ENCODE measurements around the gene ZNF799. TPM values are rescaled to one million over a fixed set of nuclear protein-coding genes. Genes with fewer than 3 reads are reported as not detected.

ZNF799 gene
- total and polyA plus RNA-seq, 2 of the 13 experiments (the other 11 are each of a cell fraction or from before 2014, with no cell fraction given), result 7.7 to 17.9 TPM

DNA sequence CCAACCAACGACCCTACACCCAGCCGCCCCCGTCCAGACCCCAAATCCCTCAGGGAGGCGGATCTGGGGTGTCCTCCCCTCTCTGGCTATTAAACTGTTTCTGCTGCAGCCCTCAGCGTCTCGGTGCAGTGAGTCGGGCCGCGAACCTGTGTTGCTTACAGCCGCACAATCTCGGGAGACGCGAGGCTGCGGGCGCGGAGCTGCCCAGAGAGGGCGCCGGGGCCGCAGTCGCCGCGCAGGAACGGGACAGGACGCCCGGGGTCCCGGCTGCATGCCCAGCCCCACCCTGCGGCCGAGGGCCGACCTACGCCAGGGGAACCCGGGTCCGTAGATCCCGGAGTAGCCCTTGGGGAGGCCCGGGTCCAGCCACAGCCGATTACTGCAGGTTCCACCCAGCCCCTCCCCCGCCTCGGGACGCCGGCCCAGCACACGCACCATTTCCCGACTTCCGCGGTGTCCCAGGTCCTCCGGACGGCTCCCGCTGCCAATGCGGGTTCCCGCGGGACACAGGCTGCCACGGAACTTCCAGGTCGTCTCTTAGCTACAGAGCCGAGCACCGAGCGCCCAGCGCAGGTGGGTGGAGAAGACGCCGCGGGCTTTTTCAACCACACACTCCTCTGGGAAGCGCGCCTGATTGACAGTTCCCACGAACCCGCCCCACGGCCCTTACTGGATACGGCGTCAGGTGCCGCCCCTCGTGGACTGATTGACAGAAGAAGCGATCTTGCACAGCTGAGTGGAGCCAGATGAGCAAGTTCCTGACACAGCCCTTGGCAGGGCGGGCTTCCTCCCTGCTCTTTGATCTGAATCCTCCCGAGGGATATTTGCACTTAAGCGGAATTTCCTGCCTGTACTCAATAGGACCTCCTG, at the start of gene ZNF799 (continued):
- TF ChIP-seq, protein P1, sequence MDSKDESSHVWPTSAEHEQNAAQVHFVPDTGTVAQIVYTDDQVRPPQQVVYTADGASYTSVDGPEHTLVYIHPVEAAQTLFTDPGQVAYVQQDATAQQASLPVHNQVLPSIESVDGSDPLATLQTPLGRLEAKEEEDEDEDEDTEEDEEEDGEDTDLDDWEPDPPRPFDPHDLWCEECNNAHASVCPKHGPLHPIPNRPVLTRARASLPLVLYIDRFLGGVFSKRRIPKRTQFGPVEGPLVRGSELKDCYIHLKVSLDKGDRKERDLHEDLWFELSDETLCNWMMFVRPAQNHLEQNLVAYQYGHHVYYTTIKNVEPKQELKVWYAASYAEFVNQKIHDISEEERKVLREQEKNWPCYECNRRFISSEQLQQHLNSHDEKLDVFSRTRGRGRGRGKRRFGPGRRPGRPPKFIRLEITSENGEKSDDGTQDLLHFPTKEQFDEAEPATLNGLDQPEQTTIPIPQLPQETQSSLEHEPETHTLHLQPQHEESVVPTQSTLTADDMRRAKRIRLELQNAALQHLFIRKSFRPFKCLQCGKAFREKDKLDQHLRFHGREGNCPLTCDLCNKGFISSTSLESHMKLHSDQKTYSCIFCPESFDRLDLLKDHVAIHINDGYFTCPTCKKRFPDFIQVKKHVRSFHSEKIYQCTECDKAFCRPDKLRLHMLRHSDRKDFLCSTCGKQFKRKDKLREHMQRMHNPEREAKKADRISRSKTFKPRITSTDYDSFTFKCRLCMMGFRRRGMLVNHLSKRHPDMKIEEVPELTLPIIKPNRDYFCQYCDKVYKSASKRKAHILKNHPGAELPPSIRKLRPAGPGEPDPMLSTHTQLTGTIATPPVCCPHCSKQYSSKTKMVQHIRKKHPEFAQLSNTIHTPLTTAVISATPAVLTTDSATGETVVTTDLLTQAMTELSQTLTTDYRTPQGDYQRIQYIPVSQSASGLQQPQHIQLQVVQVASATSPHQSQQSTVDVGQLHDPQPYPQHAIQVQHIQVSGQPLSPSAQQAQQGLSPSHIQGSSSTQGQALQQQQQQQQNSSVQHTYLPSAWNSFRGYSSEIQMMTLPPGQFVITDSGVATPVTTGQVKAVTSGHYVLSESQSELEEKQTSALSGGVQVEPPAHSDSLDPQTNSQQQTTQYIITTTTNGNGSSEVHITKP (CRISPR knock-in tag; IDR thresholded peaks at IDR 0.05; ENCODE audit: low read depth), result no peak
- TF ChIP-seq ZNF224 (CRISPR knock-in tag; IDR thresholded peaks at IDR 0.05) (no peak), ETV6 (CRISPR knock-in tag; conservative IDR thresholded peaks at IDR 0.05) (no peak; the same call in 1 of the 2 replicates), DDIT3 (CRISPR knock-in tag; IDR thresholded peaks at IDR 0.05) (no peak), RXRA (CRISPR knock-in tag; IDR thresholded peaks at IDR 0.05) (peak; percentile 3; the same call in 1 of the 2 replicates), FOSL2 (CRISPR knock-in tag; IDR thresholded peaks at IDR 0.05) (no peak; the same call in 1 of the 2 replicates), NCOA2 (CRISPR knock-in tag; IDR thresholded peaks at IDR 0.05) (peak; percentile 33; the same call in 1 of the 2 replicates), ZNF574 (CRISPR knock-in tag; IDR thresholded peaks at IDR 0.05) (peak; percentile 34; the same call in 1 of the 2 replicates), ZNF382 (CRISPR knock-in tag; IDR thresholded peaks at IDR 0.05; ENCODE audit: borderline replicate concordance) (no peak), ZNF572 (CRISPR knock-in tag; IDR thresholded peaks at IDR 0.05) (no peak; the same call in 1 of the 2 replicates), ZC3H13 (CRISPR knock-in tag; IDR thresholded peaks at IDR 0.05) (peak; percentile 28), ZNF230 (CRISPR knock-in tag; IDR thresholded peaks at IDR 0.05) (no peak; the same call in 1 of the 2 replicates), TEAD3 (CRISPR knock-in tag; optimal IDR thresholded peaks at IDR 0.05; ENCODE audit: borderline replicate concordance) (peak; percentile 80), KDM5A (IDR thresholded peaks at IDR 0.05; ENCODE audit: borderline replicate concordance, low read length) (peak; percentile 36; the same call in 1 of the 2 replicates)
- TF ChIP-seq, protein P2, sequence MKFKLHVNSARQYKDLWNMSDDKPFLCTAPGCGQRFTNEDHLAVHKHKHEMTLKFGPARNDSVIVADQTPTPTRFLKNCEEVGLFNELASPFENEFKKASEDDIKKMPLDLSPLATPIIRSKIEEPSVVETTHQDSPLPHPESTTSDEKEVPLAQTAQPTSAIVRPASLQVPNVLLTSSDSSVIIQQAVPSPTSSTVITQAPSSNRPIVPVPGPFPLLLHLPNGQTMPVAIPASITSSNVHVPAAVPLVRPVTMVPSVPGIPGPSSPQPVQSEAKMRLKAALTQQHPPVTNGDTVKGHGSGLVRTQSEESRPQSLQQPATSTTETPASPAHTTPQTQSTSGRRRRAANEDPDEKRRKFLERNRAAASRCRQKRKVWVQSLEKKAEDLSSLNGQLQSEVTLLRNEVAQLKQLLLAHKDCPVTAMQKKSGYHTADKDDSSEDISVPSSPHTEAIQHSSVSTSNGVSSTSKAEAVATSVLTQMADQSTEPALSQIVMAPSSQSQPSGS (CRISPR knock-in tag; IDR thresholded peaks at IDR 0.05), result 0 out of 2 replicates have a peak, but pooled peaks have one; percentile 9
- TF ChIP-seq, protein P3, sequence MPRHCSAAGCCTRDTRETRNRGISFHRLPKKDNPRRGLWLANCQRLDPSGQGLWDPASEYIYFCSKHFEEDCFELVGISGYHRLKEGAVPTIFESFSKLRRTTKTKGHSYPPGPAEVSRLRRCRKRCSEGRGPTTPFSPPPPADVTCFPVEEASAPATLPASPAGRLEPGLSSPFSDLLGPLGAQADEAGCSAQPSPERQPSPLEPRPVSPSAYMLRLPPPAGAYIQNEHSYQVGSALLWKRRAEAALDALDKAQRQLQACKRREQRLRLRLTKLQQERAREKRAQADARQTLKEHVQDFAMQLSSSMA (CRISPR knock-in tag; IDR thresholded peaks at IDR 0.05), result no peak
